GM18517 (cell line): Measurements from ENCODE around the gene ANP32E.

Source experiments
- ATAC-seq: cut with Tn5 transposase; IDR thresholded peaks from one replicate; pipeline ENCODE4 v1.9.1; 2021; ENCODE audit warnings: mild to moderate bottlenecking, moderate library complexity; ENCODE audit not compliant: unreplicated experiment

The ANP32E gene

GRCh38 chr1:150171801-150172200 is 64.1 kb downstream of the ANP32E start:
- no peak for ATAC-seq

- ATAC-seq = no peak
These were observed 66.8 kb downstream of the ANP32E start for GRCh38 chr1:150168960-150169601.
